Hepatocyte (in vitro differentiated cells): Measurements from ENCODE around the gene PARK7.
"Not testable (repeated sequence)": the region's sequence is repeated elsewhere in the genome, so short reads cannot be mapped to it uniquely, and the experiment has no call there.

Experiments
- CTCF ChIP-seq: fragments of 200-600 bp; sonication (generic); IDR thresholded peaks from 2 replicates; pipeline ENCODE4 v1.5.1; 2016; ENCODE audit warnings: antibody characterized with exemption, mild to moderate bottlenecking; ENCODE audit not compliant: poor library complexity
- EZH2 ChIP-seq: fragments of 200-600 bp; sonication (generic); IDR thresholded peaks from 2 replicates; pipeline ENCODE4 v1.6.1; 2016; ENCODE audit warnings: antibody characterized with exemption, mild to moderate bottlenecking, borderline replicate concordance

GRCh38 chr1:7963378-7963730 is 1.8 kb downstream of the PARK7 start:
- TF ChIP-seq CTCF, EZH2: not testable (repeated sequence)
